Choroid plexus epithelial cell (primary cell): ENCODE measurements around the gene PET100.
A peak's percentile ranks its signal among the peaks of the same experiment; 100 is the strongest.

Source experiments
- DNase-seq: peaks from one replicate; pipeline ENCODE4 v3.0.0-alpha.2; 2010; ENCODE audit warnings: low read depth
- H3K4me3 ChIP-seq: 2 replicates; pipeline ENCODE4 v1.5.1; 2011; ENCODE audit warnings: low read depth, mild to moderate bottlenecking, control low read depth, low read length, moderate library complexity
- CTCF ChIP-seq: conservative IDR thresholded peaks from 2 replicates; pipeline ENCODE4 v1.5.1; 2011; ENCODE audit warnings: low read depth, mild to moderate bottlenecking, control low read depth, inconsistent platforms, low read length, moderate library complexity

The PET100 gene

GRCh38 chr19:7605490-7606222 is 23.9 kb upstream of the PET100 start:
- no peak overlapping the region for H3K4me3 ChIP-seq
- DNase-seq, result peak; percentile 19
- TF ChIP-seq CTCF, result no peak

DNA sequence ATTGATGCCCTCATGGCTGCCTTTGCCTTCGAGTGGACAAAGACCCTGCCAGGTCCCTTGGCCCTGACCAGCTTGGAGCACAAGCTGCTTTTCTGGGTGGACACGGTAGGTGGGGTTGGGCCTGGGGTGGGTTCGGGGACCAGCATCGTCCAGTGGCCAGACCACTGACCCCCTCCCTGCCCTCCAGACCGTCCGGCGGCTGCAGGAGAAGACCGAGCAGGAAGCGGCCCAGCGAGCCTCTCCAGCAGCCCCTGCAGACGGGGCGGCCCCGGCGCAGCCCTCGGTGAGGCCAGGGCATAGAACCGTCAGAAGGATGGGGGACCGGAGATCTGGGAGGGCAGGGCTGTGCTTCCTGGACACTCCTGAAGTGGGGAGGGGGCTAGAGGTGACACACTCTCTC is 23.3 kb upstream of the PET100 start:
- no peak for TF ChIP-seq CTCF
- H3K4me3 ChIP-seq, result no peak overlapping the region
- DNase-seq, result no peak

DNA sequence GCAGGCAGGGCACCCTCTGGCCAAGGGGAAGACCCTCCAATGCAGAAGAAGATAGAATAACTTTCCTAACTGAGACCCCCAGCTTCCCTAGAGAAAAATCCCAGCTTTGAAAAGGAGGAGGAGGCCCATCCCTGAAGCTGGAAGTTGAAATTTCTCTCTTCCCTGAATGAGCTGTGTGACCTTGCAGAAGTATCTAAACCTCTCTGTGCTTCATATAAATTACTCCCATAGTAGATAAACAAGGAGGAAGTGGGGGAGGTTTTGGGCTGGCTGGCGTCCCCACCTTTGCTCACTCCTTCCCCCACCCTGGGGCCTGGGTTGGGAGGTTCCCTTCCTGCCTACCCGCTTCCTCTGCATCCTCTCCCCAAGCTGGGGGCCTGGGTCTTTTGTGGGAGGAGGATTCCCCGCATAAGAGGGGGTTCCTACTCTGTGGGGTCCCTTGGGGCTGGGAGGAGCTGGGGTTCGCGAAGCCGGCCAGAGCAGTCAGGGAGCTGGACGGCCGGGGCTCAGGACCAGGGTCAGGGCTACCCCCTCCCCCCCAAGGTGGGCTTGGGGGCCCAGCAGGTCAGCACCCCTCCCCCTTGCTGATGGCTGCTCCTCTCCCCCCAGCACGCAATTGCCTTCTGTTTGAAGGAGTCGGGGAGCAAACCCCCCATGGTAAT is 22.2 kb upstream of the PET100 start:
- no peak for TF ChIP-seq CTCF
- H3K4me3 ChIP-seq, result no peak overlapping the region
- DNase-seq, result no peak

GRCh38 chr19:7607874-7608560 is 21.6 kb upstream of the PET100 start:
- TF ChIP-seq CTCF, result no peak
- no peak for DNase-seq
- H3K4me3 ChIP-seq, result no peak overlapping the region

GRCh38 chr19:7610491-7611240 is 18.9 kb upstream of the PET100 start:
- DNase-seq, result no peak
- TF ChIP-seq CTCF, result no peak
- H3K4me3 ChIP-seq, result no peak overlapping the region

GRCh38 chr19:7611541-7612279 is 17.9 kb upstream of the PET100 start:
- no peak for TF ChIP-seq CTCF
- DNase-seq, result no peak
- H3K4me3 ChIP-seq, result no peak overlapping the region
